GM12878 (cell line): ENCODE results near the gene AKR1A1.

Source experiments
- CEBPB ChIP-seq, 2 experiments: fragments of 150-350 bp in 1 of 2; IDR thresholded peaks; 2 replicates each; pipeline ENCODE4 v1.6.1; 2012 to 2014; ENCODE audit warnings: low read depth in 2 of 2, low read length in 2 of 2, borderline replicate concordance in 1 of 2, inconsistent platforms in 1 of 2
- ETV6 ChIP-seq, 2 experiments: fragments of 450-650 bp in 1 of 2; IDR thresholded peaks in 1 of 2; conservative IDR thresholded peaks in 1 of 2; 2 replicates each; pipeline ENCODE4 v1.6.1; 2014; ENCODE audit warnings: antibody characterized with exemption in 1 of 2, borderline replicate concordance in 1 of 2, low read depth in 1 of 2, mild to moderate bottlenecking in 1 of 2, moderate library complexity in 1 of 2
- EZH2 ChIP-seq: IDR thresholded peaks from 2 replicates; pipeline ENCODE4 v1.6.1; 2012; ENCODE audit warnings: low read depth, mild to moderate bottlenecking, control low read depth, inconsistent platforms, low read length, borderline replicate concordance; ENCODE audit not compliant: control insufficient read depth
- POLR2A ChIP-seq: IDR thresholded peaks from 2 replicates; pipeline ENCODE4 v1.6.1; 2011; ENCODE audit warnings: low read depth, mild to moderate bottlenecking, low read length
- SP1 ChIP-seq: IDR thresholded peaks from one replicate; pipeline ENCODE4 v1.6.1; 2011; ENCODE audit warnings: low read depth, low read length
- SUZ12 ChIP-seq: fragments of 200-600 bp; sonication (generic); IDR thresholded peaks from one replicate; pipeline ENCODE4 v1.6.1; 2018; ENCODE audit warnings: antibody characterized with exemption, mild to moderate bottlenecking; ENCODE audit not compliant: unreplicated experiment
- TCF7 ChIP-seq: IDR thresholded peaks from 2 replicates; pipeline ENCODE4 v1.6.1; 2014; ENCODE audit warnings: antibody characterized with exemption, borderline replicate concordance
- TF ChIP-seq, protein P1 (sequence below): fragments of 450-650 bp; IDR thresholded peaks from 2 replicates; pipeline ENCODE4 v1.6.1; 2017; ENCODE audit warnings: mild to moderate bottlenecking
- TF ChIP-seq, protein P2 (sequence below), 3 experiments: IDR thresholded peaks in 2 of 3; conservative IDR thresholded peaks in 1 of 3; 2 replicates each; pipeline ENCODE4 v1.5.1; 2011; ENCODE audit warnings: low read depth in 3 of 3, low read length in 3 of 3, mild to moderate bottlenecking in 3 of 3, control low read depth in 2 of 3, moderate library complexity in 2 of 3, inconsistent platforms in 1 of 3, mixed read lengths in 1 of 3; ENCODE audit not compliant: control insufficient read depth in 2 of 3, insufficient read depth in 1 of 3; ENCODE audit errors: extremely low read depth in 1 of 3

DNA sequence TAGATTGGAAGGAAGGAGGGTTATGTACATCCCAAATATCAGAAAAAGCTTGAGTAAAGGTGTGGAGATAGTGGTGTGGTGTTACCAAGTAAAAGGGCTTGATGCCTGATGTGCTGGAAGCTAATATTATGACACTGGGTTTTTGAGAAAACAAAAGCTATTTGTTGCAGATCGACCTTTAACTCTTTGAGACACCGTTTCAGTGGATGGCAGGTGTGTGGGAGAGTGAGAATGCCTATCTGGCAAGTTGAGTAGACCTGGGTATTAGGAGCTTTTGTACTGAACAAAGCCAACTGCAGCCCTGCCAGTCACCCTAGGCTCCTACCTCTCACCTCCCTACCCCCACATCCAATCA is 49.1 kb upstream of the AKR1A1 start:
- TF ChIP-seq, protein P1, sequence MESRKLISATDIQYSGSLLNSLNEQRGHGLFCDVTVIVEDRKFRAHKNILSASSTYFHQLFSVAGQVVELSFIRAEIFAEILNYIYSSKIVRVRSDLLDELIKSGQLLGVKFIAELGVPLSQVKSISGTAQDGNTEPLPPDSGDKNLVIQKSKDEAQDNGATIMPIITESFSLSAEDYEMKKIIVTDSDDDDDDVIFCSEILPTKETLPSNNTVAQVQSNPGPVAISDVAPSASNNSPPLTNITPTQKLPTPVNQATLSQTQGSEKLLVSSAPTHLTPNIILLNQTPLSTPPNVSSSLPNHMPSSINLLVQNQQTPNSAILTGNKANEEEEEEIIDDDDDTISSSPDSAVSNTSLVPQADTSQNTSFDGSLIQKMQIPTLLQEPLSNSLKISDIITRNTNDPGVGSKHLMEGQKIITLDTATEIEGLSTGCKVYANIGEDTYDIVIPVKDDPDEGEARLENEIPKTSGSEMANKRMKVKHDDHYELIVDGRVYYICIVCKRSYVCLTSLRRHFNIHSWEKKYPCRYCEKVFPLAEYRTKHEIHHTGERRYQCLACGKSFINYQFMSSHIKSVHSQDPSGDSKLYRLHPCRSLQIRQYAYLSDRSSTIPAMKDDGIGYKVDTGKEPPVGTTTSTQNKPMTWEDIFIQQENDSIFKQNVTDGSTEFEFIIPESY: no peak
- no peak for TF ChIP-seq TCF7
- no peak for TF ChIP-seq EZH2
- TF ChIP-seq POLR2A: no peak
- TF ChIP-seq, protein P2, sequence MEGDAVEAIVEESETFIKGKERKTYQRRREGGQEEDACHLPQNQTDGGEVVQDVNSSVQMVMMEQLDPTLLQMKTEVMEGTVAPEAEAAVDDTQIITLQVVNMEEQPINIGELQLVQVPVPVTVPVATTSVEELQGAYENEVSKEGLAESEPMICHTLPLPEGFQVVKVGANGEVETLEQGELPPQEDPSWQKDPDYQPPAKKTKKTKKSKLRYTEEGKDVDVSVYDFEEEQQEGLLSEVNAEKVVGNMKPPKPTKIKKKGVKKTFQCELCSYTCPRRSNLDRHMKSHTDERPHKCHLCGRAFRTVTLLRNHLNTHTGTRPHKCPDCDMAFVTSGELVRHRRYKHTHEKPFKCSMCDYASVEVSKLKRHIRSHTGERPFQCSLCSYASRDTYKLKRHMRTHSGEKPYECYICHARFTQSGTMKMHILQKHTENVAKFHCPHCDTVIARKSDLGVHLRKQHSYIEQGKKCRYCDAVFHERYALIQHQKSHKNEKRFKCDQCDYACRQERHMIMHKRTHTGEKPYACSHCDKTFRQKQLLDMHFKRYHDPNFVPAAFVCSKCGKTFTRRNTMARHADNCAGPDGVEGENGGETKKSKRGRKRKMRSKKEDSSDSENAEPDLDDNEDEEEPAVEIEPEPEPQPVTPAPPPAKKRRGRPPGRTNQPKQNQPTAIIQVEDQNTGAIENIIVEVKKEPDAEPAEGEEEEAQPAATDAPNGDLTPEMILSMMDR (IDR thresholded peaks at IDR 0.05 in 2 of 3, conservative IDR thresholded peaks at IDR 0.05 in 1 of 3; ENCODE audit: control insufficient read depth in 2 of 3, extremely low read depth in 1 of 3, insufficient read depth in 1 of 3, low read depth in 3 of 3, low read length in 3 of 3): no peak
- no peak for TF ChIP-seq SUZ12
- TF ChIP-seq SP1: no peak
- no peak for TF ChIP-seq ETV6 (conservative IDR thresholded peaks at IDR 0.05 in 1 of 2, IDR thresholded peaks at IDR 0.05 in 1 of 2; ENCODE audit: borderline replicate concordance in 1 of 2, low read depth in 1 of 2)
- no peak for TF ChIP-seq CEBPB (IDR thresholded peaks at IDR 0.05; ENCODE audit: borderline replicate concordance in 1 of 2, low read depth in 2 of 2, low read length in 2 of 2)
